HG02943 (cell line): ENCODE results near the gene INKA2.

Source experiments
- ATAC-seq: cut with Tn5 transposase; IDR thresholded peaks from one replicate; pipeline ENCODE4 v1.9.1; 2021; ENCODE audit warnings: mild to moderate bottlenecking, low read depth, moderate library complexity; ENCODE audit not compliant: unreplicated experiment

Gene INKA2

DNA sequence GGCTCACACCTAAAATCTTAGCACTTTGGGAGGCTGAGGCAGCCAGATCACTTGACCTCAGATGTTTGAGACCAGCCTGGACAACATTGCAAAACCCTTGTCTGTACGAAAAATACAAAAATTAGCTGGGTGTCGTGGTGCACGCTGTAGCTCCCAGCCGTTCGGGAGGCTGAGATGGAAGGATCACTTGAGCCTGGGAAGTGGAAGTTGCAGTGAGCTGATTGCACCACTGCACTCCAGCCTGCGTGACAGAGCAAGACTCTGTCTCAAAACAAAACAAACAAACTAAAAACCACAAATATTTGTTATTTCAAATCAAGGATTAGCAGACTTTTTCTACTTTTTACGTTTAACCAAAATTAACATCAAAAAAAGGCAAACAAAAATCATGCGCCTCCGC, 31.3 kb downstream of the INKA2 start:
- no peak for ATAC-seq

GRCh38 chr1:111706921-111707320, 32.3 kb downstream of the INKA2 start:
- ATAC-seq, result no peak

GRCh38 chr1:111705841-111706240, 33.4 kb downstream of the INKA2 start:
- ATAC-seq, result no peak

DNA sequence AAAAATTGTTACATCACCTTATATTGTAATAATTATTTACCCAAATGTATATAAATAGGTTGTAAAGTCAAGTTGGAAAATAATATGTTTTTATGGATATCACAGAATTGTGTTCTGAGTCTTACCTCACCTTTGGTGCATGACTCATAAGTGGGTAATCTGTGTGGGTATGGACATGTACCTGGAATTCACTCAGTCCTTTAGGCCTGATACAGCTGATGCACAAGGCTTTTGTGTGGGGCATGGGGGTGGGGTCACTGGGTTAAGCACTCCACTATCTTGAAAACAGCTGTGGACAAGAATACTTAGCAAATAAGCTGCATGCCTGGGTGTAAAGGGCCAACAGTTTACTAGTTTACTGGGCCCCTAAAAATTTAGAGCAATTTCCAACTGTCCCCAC, 34.4 kb downstream of the INKA2 start:
- ATAC-seq, result no peak

- no peak for ATAC-seq
Measured at GRCh38 chr1:111704240-111704639, 35.0 kb downstream of the INKA2 start.

GRCh38 chr1:111702504-111703050, 36.6 kb downstream of the INKA2 start:
- no peak for ATAC-seq

GRCh38 chr1:111699268-111699667, 39.9 kb downstream of the INKA2 start:
- no peak for ATAC-seq

GRCh38 chr1:111696330-111696729, 42.9 kb downstream of the INKA2 start:
- no peak for ATAC-seq

- ATAC-seq, result no peak
Measured at GRCh38 chr1:111695801-111696200, 43.4 kb downstream of the INKA2 start.

DNA sequence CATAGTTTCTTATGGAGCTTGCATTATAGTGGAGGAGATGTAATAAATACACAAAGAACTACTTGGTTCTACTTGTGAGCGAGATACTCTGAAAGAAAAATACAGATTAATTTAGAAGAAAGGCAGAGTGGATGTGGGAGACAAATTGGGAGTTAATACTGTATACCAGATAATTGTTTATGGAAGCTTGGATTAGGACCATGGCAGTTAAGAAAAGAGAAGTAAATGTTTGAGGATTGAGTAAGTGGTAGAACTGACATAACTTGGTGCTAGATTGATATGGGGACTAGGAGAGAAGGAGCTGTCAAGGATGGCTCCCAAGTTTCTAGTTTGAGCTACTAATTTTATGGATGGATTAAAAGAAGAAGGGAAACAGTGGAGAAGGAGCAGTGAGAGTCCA, 47.3 kb downstream of the INKA2 start:
- ATAC-seq, result no peak

DNA sequence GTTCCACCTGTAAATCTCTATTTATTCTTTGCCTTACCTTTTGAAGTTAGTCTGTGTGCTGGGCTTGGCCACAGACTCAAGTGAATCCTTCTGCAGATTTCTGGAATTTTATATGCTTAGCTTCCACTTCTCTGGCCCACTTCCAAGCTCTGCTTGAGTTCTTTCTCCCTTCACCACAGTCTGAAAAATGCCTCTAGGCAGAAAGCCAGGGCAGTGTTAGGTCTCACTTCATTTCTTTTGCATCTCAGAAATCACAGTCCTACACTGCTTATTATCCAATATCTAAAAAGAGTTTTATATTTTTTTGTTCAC, 48.9 kb downstream of the INKA2 start:
- no peak for ATAC-seq
